ENCODE measurements around the gene ACSL3.

Gene ACSL3

GRCh38 chr2:222879604-222879933 lies 18.7 kb downstream of the ACSL3 start:
- no peak for DNase-seq (ENCODE audit: low read depth in 2 of 2)

GRCh38 chr2:222882484-222882928 lies 21.7 kb downstream of the ACSL3 start:
- no peak for DNase-seq (ENCODE audit: low read depth in 2 of 2)

DNA sequence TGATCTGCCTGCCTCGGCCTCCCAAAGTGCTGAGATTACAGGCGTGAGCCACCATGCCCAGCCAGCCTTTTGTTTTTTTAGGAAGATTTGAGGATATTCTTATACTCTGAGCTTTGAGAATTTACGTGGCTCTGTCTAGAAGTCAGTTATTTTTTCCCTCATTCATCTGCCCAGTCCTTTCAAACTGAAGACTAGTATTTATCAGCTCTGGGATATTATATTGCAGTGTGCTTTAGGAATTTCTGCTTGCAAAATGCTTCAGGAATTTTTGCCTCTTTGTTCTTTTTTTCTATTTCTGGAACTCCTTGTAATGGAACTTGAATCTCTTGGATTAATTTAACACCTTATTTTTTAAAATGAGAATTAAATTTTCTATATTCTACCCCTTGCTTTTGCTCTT lies 22.6 kb downstream of the ACSL3 start:
- no peak for DNase-seq (ENCODE audit: low read depth in 2 of 2)

DNA sequence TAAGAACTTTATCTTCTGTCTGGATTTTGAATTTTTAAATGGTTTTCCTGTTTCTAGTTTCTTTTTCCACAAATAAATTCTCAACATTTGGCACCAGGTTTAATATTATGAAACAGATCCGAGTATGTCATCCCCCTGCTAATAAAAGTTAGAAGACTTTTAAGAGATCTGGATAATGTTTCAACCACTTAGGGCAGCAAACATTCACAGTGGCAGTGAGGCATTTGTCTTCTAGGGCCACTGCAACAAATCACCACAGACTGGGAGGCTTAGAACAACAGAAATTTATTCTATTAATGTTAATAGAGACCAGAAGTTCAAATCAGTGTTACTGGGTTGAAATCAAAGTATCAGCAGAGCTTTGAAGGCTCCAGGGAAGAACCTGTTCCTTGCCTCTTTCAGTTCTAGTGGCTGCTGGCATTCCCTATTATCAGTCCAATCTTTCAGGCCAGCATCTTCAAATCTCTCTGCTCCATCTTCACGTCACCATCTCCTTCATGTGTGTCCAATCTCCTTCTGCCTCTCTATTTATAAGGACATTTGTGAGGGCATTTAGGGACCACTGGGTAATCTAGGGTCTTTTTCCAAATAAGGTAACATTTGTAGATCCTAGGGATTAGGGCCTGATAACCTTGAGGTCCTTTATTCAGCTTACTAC lies 23.4 kb downstream of the ACSL3 start:
- DNase-seq (ENCODE audit: low read depth in 2 of 2) = no peak

GRCh38 chr2:222884805-222885424 lies 24.1 kb downstream of the ACSL3 start:
- no peak for DNase-seq (ENCODE audit: low read depth in 2 of 2)

- no peak for DNase-seq (ENCODE audit: low read depth in 2 of 2)
These were observed 26.3 kb downstream of the ACSL3 start for GRCh38 chr2:222887124-222887523.

DNA sequence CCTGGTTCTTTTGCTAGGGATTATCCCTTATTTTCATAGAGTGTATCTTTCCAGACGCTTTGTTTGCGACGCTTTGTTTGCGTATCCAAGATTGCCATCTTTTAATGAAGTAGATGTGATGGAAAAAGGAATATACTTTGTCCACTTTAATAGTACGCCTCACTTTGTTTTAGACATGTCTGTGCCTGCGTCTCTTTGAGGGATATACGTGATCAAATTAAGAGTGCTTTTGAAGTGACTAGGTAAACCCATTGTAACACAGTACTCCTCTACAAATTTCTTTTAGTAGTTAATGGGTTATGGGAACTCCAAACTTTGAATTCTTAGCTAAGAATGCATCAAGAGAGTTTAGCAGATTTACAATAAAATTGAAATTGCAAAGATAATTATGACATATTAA lies 27.9 kb downstream of the ACSL3 start:
- no peak for DNase-seq (ENCODE audit: low read depth in 2 of 2)

DNA sequence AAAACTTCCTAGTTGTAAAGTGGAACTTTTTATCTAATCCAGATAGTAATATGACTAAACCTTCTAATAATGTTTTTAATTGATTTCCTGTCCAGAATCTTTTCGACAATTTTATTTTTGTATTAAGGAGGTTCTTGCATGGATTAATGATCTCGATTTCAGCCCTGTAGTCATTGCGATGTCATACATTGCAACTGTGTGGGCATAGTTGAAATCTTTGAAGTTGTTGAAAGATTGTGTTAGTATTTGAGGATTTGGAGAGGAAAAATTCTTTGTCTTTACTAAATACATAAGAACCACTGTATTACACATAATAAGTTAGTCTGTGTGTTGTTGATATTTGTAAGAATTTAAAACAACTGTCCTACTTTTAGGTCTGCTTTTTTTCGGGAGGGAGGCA lies 31.1 kb downstream of the ACSL3 start:
- no peak for DNase-seq (ENCODE audit: low read depth in 2 of 2)

- no peak for DNase-seq (ENCODE audit: low read depth in 2 of 2)
These were observed 31.5 kb downstream of the ACSL3 start for GRCh38 chr2:222892321-222892720.

- DNase-seq (ENCODE audit: low read depth in 2 of 2) = no peak
These were observed 31.9 kb downstream of the ACSL3 start for GRCh38 chr2:222892761-222893160.

- no peak for DNase-seq (ENCODE audit: low read depth in 2 of 2)
These were observed 32.9 kb downstream of the ACSL3 start for GRCh38 chr2:222893716-222894115.

GRCh38 chr2:222895144-222895543 lies 34.3 kb downstream of the ACSL3 start:
- no peak for DNase-seq (ENCODE audit: low read depth in 2 of 2)

DNA sequence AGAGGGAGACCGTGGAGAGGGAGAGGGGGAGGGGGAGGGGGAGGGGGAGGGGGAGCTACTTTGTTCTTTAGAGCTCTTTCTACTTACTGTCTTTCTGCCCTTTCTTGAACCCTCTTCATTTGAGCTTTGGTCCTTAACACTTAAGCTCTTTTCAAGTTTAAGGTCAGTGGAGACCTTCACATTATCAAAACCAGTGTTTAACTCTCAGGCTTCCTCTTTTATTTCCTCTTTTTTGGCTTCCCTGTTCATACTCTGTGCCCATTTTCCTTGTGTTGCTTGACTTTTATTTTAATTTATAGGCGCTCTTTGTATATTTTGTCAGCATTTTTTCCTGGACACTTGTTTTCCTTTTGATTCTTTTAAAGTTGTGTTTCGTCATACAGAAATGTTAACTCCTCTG lies 37.1 kb downstream of the ACSL3 start:
- DNase-seq (ENCODE audit: low read depth in 2 of 2) = no peak

- no peak for DNase-seq (ENCODE audit: low read depth in 2 of 2)
These were observed 38.8 kb downstream of the ACSL3 start for GRCh38 chr2:222899413-222900181.

DNA sequence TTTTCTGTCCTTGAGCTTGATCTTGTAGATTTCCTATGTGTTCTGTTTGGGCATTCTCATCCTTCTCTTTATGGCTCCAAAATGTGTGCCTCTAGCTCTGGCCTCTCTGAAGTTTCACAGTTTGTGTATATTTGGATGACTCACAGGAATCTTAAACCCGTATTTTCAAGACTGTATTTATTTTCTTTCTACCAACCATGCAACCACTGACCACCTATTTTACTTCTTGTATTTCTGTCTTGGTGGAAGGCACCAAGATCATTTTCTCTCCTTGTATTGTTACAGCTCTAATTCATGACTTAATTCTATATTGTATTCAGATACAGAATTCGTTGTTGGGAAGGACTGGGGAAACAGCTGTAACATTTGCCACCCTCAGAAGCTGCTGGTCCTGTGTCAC lies 39.5 kb downstream of the ACSL3 start:
- DNase-seq (ENCODE audit: low read depth in 2 of 2) = no peak

DNA sequence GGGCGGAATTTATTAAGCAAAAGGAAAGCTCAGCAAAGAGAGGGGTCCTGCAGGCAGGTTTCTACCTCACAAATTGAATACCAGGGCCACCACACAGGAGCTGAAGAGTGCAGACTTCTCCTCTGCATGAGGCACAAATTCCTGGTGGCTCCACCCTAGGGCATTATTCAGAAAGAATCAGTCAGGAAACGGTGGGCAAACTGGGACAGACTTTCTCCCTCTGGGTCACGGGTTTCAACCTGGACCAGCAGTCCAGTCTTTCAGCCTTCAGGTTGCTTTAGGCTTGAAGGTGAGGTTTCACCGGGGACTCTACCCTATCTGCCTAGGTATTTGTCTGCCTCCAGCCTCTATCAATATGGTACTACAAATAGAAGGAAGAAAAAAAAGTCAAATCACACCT lies 41.8 kb downstream of the ACSL3 start:
- no peak for DNase-seq (ENCODE audit: low read depth in 2 of 2)

GRCh38 chr2:222903234-222904220 lies 42.7 kb downstream of the ACSL3 start:
- DNase-seq (ENCODE audit: low read depth in 2 of 2) = no peak

DNA sequence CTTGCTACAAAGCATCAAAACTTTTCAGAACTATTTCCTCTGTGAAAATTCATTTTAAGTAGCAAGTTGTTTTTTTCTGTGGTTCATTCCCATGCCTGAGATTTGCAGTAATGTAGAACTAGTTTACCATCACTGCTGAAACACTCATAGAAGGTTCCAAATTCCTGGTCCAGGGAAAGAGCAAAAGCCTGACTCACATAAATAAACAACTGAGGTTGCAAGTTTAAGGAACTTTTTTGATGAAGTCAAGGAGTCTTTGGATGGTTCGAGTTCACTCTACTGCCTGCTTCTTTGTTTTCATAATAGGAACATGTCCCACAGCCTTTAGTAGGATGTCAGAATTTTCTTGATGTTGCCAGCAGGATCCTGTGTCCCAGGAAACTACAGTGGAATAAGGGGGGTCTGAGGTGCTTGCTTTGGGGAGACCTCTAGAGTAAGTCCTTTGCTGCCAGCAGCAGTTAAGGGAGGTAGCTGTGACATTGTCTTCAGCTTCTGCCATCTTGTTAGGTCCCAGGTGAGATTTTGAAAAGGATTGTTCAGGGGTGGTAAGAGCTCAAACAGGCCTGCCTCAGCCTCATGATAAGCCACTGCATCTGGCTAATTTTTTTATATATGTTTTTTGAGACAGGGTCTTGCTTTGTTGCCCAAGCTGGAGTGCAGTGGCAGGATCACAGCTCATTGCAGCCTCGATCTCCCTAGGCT lies 43.9 kb downstream of the ACSL3 start:
- no peak for DNase-seq (ENCODE audit: low read depth in 2 of 2)

DNA sequence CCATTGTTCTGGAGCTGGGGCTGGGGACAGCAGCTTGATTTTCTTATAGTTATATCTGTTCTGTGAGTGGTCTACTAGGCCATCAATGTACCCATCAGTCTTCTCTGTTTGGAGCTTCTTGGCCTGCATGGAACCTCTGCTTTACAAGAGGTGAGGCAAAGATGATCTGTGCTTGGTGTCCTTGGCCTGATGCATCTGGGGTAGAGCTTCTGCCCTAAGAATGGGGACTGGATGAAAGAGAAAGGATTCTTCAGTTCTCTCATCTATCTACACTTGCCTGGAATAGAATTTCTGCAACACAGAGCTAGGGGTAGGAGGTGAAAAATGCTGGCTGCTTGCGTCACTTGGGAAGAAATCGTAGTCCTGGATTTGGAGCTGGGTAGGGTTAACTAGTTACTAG lies 46.2 kb downstream of the ACSL3 start:
- DNase-seq (ENCODE audit: low read depth in 2 of 2) = no peak

- DNase-seq (ENCODE audit: low read depth in 2 of 2) = no peak
These were observed 47.1 kb downstream of the ACSL3 start for GRCh38 chr2:222907790-222908441.

- no peak for DNase-seq (ENCODE audit: low read depth in 2 of 2)
These were observed 48.5 kb downstream of the ACSL3 start for GRCh38 chr2:222909286-222909685.
